ENCODE data around the gene HIPK2.

The HIPK2 gene

DNA sequence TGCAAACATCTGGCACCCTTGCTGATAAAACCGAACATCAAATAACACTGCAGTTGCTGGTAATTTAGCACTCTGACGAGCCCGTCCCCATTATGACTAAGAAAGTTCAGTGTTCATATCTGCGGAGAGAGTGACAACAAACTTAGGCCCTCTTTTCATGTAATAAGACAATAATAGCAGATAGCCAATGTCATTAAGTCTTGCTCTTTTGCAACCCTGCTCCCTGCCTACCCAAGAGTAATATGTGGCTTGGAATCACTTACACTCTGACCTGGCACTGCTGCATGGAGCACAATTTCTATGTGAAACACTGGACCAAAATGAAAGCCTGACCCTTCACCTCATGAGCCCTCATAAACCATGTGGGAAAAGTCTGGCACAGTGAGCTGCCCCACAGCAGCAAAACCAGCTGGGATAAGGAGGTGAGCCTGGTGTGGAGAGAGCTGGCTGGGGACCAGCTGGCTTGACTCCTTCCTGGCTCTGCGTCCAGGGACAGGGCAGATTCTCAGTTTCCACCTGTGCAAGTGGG lies 86.5 kb downstream of the HIPK2 start:
- TF ChIP-seq EZH2 (IDR thresholded peaks at IDR 0.05) (no peak), FOXP2 (optimal IDR thresholded peaks at IDR 0.05; ENCODE audit: control extremely low read depth, extremely low read length, insufficient read depth) (no peak), POLR2AphosphoS5 (IDR thresholded peaks at IDR 0.05; ENCODE audit: borderline replicate concordance, low read depth, low read length) (no peak)
- DNase-seq (ENCODE audit: low read depth, low spot score): no peak
- H3K4me3 ChIP-seq: no peak overlapping the region

GRCh38 chr7:139687980-139688632 lies 89.7 kb downstream of the HIPK2 start:
- Histone ChIP-seq H3K27ac (no peak overlapping the region), H3K4me3 (no peak overlapping the region), H3K9me3 (ENCODE audit: low read depth, low read length) (no peaks in the 10 kb centered on the region), H3K9ac (ENCODE audit: insufficient read length) (no peak overlapping the region), H3K36me3 (ENCODE audit: insufficient read depth, low read length) (no peaks in the 10 kb centered on the region)
- no peak for DNase-seq (ENCODE audit: low read depth, low spot score)
- no peak for TF ChIP-seq POLR2AphosphoS5 (IDR thresholded peaks at IDR 0.05; ENCODE audit: borderline replicate concordance, low read depth, low read length)
- TF ChIP-seq FOXP2 (optimal IDR thresholded peaks at IDR 0.05; ENCODE audit: control extremely low read depth, extremely low read length, insufficient read depth): no peak

More for the DNA sequence above, 86.5 kb downstream of the HIPK2 start:
- H3K27ac ChIP-seq: no peak overlapping the region
- no peak overlapping the region for H3K9ac ChIP-seq (ENCODE audit: insufficient read length)
- no peaks in the 10 kb centered on the region for H3K9me3 ChIP-seq (ENCODE audit: low read depth, low read length)
- H3K36me3 ChIP-seq (ENCODE audit: insufficient read depth, low read length): no peaks in the 10 kb centered on the region

DNA sequence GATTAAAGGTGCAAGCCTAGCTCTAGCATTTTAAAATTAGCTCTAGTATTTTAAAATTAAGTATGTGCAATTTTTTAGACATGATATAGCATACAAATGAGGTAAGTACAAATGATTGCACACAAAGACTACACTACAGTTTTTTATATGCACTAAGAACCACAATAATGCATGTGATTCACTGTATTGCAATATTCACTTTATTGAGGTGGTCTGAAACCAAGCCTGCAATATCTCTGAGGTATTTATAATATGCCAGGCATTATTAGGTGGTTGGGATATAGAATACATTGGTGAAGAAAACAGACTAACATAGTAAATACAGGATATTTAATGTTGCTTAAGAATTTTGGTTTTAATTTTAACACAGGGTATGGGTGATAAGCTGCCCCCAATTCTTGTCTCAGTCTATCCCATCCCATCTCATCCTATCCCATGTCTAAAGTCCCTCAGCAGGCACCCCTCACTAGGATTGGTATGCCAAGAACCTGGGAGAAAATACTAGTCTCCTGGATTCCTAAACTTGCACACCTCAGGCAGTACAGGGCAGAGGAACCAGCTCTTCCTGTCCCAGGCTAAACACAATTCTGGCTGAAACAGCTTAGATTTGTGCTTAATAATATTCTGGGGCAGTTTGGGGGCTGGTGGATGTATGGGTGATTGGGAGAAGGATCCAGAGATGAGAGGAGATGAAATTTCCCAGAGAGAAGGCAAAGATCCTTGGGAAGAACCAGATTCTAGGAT lies 90.4 kb downstream of the HIPK2 start:
- Histone ChIP-seq H3K9me3 (ENCODE audit: low read depth, low read length) (no peaks in the 10 kb centered on the region), H3K27ac (no peak overlapping the region), H3K36me3 (ENCODE audit: insufficient read depth, low read length) (no peaks in the 10 kb centered on the region), H3K9ac (ENCODE audit: insufficient read length) (no peak overlapping the region), H3K4me3 (no peak overlapping the region)
- DNase-seq (ENCODE audit: low read depth, low spot score): no peak
- TF ChIP-seq POLR2AphosphoS5 (IDR thresholded peaks at IDR 0.05; ENCODE audit: borderline replicate concordance, low read depth, low read length) (no peak), EZH2 (IDR thresholded peaks at IDR 0.05) (no peak), FOXP2 (optimal IDR thresholded peaks at IDR 0.05; ENCODE audit: control extremely low read depth, extremely low read length, insufficient read depth) (no peak)

- DNase-seq (ENCODE audit: low read depth, low spot score): no peak
- no peak overlapping the region for H3K9ac ChIP-seq (ENCODE audit: insufficient read length)
- H3K36me3 ChIP-seq (ENCODE audit: insufficient read depth, low read length): no peaks in the 10 kb centered on the region
- H3K4me3 ChIP-seq: no peak overlapping the region
- H3K9me3 ChIP-seq (ENCODE audit: low read depth, low read length): no peaks in the 10 kb centered on the region
- TF ChIP-seq FOXP2 (optimal IDR thresholded peaks at IDR 0.05; ENCODE audit: control extremely low read depth, extremely low read length, insufficient read depth) (no peak), POLR2AphosphoS5 (IDR thresholded peaks at IDR 0.05; ENCODE audit: borderline replicate concordance, low read depth, low read length) (no peak), EZH2 (IDR thresholded peaks at IDR 0.05) (no peak)
- H3K27ac ChIP-seq: no peak overlapping the region
Observed at GRCh38 chr7:139683137-139683921, 94.5 kb downstream of the HIPK2 start.

DNA sequence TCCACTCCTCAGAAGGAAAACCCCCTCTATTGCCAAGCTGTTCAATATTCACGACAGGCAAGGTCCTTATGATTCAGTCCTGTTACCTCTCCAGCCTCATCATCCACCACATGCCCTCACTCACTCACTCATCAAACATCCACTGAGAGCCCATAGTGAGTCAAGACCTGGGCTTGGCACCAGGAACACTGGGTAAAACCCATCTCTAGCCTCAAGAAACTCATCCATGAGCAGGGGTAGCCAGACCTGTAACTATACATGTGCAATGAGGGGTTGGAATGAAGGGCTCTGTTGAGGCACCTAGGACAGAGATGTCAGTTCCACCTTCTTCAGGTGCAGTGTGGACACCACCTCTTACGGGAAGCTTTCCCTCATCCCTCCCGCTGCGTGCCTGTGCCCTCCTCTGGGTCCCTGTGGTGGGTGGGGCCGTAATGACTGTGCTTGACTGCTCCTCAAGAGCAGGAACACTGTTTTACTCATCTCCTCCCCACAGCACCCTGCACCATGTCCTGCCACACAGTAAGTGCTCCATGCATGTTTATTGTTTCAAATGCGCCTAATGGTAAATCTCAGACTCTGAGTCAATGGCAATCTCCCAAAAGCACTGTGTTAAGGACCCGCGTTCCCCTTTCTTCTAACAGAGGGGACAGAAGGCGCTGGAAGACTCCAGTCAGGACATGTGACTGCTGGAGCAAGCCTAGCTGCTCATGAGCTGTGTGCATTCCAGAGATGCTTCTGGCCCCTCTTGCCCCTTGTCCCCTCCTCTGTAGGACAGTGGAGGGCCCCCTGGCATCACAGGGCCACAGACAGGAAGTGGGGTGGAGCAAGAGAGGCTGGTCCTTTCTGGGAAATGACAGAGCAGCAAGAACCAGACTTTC lies 95.4 kb downstream of the HIPK2 start:
- no peak for DNase-seq (ENCODE audit: low read depth, low spot score)
- no peak overlapping the region for H3K27ac ChIP-seq
- TF ChIP-seq FOXP2 (optimal IDR thresholded peaks at IDR 0.05; ENCODE audit: control extremely low read depth, extremely low read length, insufficient read depth): no peak
- no peak for TF ChIP-seq EZH2 (IDR thresholded peaks at IDR 0.05)
- TF ChIP-seq POLR2AphosphoS5 (IDR thresholded peaks at IDR 0.05; ENCODE audit: borderline replicate concordance, low read depth, low read length): no peak
- no peaks in the 10 kb centered on the region for H3K9me3 ChIP-seq (ENCODE audit: low read depth, low read length)
- no peak overlapping the region for H3K4me3 ChIP-seq
- H3K36me3 ChIP-seq (ENCODE audit: insufficient read depth, low read length): no peaks in the 10 kb centered on the region
- H3K9ac ChIP-seq (ENCODE audit: insufficient read length): no peak overlapping the region

DNA sequence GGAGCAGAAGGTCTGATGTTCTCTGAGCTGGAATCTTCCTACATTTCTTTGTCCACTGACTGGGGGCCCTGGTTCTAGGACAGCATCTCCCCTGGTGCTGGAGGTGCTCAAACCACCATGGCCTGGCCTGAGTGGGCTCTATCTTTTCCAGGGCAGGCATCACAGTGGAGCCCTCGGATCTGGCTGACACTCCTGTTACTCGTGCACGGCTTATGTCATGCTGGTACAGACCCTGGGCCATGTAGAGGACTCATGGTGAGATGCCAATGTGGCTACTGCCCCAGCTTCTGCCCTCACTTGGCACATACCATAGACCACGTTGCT lies 96.0 kb downstream of the HIPK2 start:
- TF ChIP-seq EZH2 (IDR thresholded peaks at IDR 0.05): no peak
- TF ChIP-seq POLR2AphosphoS5 (IDR thresholded peaks at IDR 0.05; ENCODE audit: borderline replicate concordance, low read depth, low read length): no peak
- no peak for TF ChIP-seq FOXP2 (optimal IDR thresholded peaks at IDR 0.05; ENCODE audit: control extremely low read depth, extremely low read length, insufficient read depth)
- H3K4me3 ChIP-seq: no peak overlapping the region
- H3K27ac ChIP-seq: no peak overlapping the region
- H3K36me3 ChIP-seq (ENCODE audit: insufficient read depth, low read length): no peaks in the 10 kb centered on the region
- no peaks in the 10 kb centered on the region for H3K9me3 ChIP-seq (ENCODE audit: low read depth, low read length)
- H3K9ac ChIP-seq (ENCODE audit: insufficient read length): no peak overlapping the region
- DNase-seq (ENCODE audit: low read depth, low spot score): no peak

DNA sequence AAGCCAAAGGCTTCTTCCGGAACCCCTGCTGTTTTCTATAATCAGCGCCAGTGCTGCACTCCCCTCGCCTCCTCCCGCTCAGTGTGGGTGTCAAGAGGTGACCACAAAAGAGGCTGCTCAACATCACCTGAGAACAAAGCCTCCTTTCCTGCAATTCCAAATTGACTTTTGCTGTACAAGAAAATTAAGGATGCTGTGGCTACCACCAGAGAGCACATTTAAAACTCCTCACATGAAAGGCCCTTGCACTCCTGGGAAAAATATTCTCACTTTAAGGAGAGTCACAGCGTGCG lies 96.4 kb downstream of the HIPK2 start:
- Histone ChIP-seq H3K36me3 (ENCODE audit: insufficient read depth, low read length) (no peaks in the 10 kb centered on the region), H3K27ac (no peak overlapping the region), H3K9ac (ENCODE audit: insufficient read length) (no peak overlapping the region), H3K4me3 (no peak overlapping the region), H3K9me3 (ENCODE audit: low read depth, low read length) (no peaks in the 10 kb centered on the region)
- TF ChIP-seq FOXP2 (optimal IDR thresholded peaks at IDR 0.05; ENCODE audit: control extremely low read depth, extremely low read length, insufficient read depth): no peak
- no peak for TF ChIP-seq POLR2AphosphoS5 (IDR thresholded peaks at IDR 0.05; ENCODE audit: borderline replicate concordance, low read depth, low read length)
- no peak for TF ChIP-seq EZH2 (IDR thresholded peaks at IDR 0.05)
- no peak for DNase-seq (ENCODE audit: low read depth, low spot score)
